ENCODE results near the gene WDR64. TPM values are rescaled to one million over a fixed set of nuclear protein-coding genes. Genes with fewer than 3 reads are reported as not detected.

Gene WDR64
- total and polyA plus RNA-seq, 2 of the 13 experiments (the other 11 are each of a cell fraction or from before 2014, with no cell fraction given), result not detected

- Histone ChIP-seq H3K4me3 (replicated peaks in 1 of 3; ENCODE audit: insufficient read depth in 1 of 3, low read depth in 2 of 3, low read length in 3 of 3) (no peak overlapping the region), H3K4me2 (ENCODE audit: low read depth, low read length) (no peak overlapping the region), H3K9me3 (ENCODE audit: low read length) (no peaks in the 10 kb centered on the region), H4K20me1 (ENCODE audit: insufficient read depth, low read length) (no peaks in the 10 kb centered on the region), H3K4me1 (ENCODE audit: insufficient read depth, low read length) (no peaks in the 10 kb centered on the region), H3K27me3 (ENCODE audit: control insufficient read depth in 1 of 2, insufficient read depth in 2 of 2, low read length in 2 of 2) (no peaks in the 10 kb centered on the region), H2AFZ (ENCODE audit: low read length) (no peak overlapping the region), H3K9ac (ENCODE audit: insufficient read depth, low read depth, low read length) (no peak overlapping the region), H3K79me2 (ENCODE audit: insufficient read depth, low read length) (no peaks in the 10 kb centered on the region), H3K36me3 (replicated peaks in 1 of 2; ENCODE audit: control insufficient read depth in 1 of 2, insufficient read depth in 2 of 2, low read length in 2 of 2) (no peaks in the 10 kb centered on the region), H3K27ac (ENCODE audit: extremely low read length, insufficient read depth, low read length) (no peak overlapping the region)
- in situ Hi-C loops (cut with HindIII; ENCODE audit: extremely low pct_ligation_motif_present, low pct_unique_long_range_greater_than_20kb), result loop anchor here (10.0 kb wide), 1 partner anchor 65 kb away; no protein-coding TSS in a partner anchor
- FAIRE-seq (no peak), ATAC-seq (no peak), DNase-seq (ENCODE audit: low spot score) (no peak)
- no TSS peak for BruUV-seq (replicated peaks)
- TF ChIP-seq THAP11 (CRISPR knock-in tag; IDR thresholded peaks at IDR 0.05) (no peak), REST (IDR thresholded peaks at IDR 0.05; ENCODE audit: borderline replicate concordance in 1 of 2, low read depth in 1 of 2, low read length in 2 of 2) (peak in 1 of 2 experiments; percentile 71; a peak in 2 of 4 replicates)
- ChIA-PET POLR2A (no interaction called here), CTCF (ENCODE audit: low intra/inter-chr PET ratio, low total read pairs) (no interaction called here)
- intact Hi-C loops (cut with micrococcal nuclease; ENCODE audit: unreplicated experiment), result no loop called here
Measured at GRCh38 chr1:241730031-241730430, 78.0 kb downstream of the WDR64 start.

GRCh38 chr1:241733899-241734298, 81.8 kb downstream of the WDR64 start:
- Histone ChIP-seq H3K9ac (ENCODE audit: insufficient read depth, low read depth, low read length) (no peak overlapping the region), H4K20me1 (ENCODE audit: insufficient read depth, low read length) (no peaks in the 10 kb centered on the region), H3K27me3 (ENCODE audit: control insufficient read depth in 1 of 2, insufficient read depth in 2 of 2, low read length in 2 of 2) (no peaks in the 10 kb centered on the region), H3K9me3 (ENCODE audit: low read length) (no peaks in the 10 kb centered on the region), H3K4me3 (replicated peaks in 1 of 3; ENCODE audit: insufficient read depth in 1 of 3, low read depth in 2 of 3, low read length in 3 of 3) (no peak overlapping the region), H3K27ac (ENCODE audit: extremely low read length, insufficient read depth, low read length) (no peak overlapping the region), H3K4me2 (ENCODE audit: low read depth, low read length) (no peak overlapping the region), H3K79me2 (ENCODE audit: insufficient read depth, low read length) (no peaks in the 10 kb centered on the region), H3K36me3 (replicated peaks in 1 of 2; ENCODE audit: control insufficient read depth in 1 of 2, insufficient read depth in 2 of 2, low read length in 2 of 2) (no peaks in the 10 kb centered on the region), H3K4me1 (ENCODE audit: insufficient read depth, low read length) (no peaks in the 10 kb centered on the region), H2AFZ (ENCODE audit: low read length) (no peak overlapping the region)
- intact Hi-C loops (cut with micrococcal nuclease; ENCODE audit: unreplicated experiment) (no loop called here), in situ Hi-C loops (cut with HindIII; ENCODE audit: extremely low pct_ligation_motif_present, low pct_unique_long_range_greater_than_20kb) (loop anchor here (10.0 kb wide), 1 partner anchor 61 kb away; no protein-coding TSS in a partner anchor)
- TF ChIP-seq KAT7 (CRISPR knock-in tag; IDR thresholded peaks at IDR 0.05; ENCODE audit: borderline replicate concordance) (no peak), SMAD9 (CRISPR knock-in tag; IDR thresholded peaks at IDR 0.05) (no peak), GATAD2A (CRISPR knock-in tag; IDR thresholded peaks at IDR 0.05) (no peak), NFYC (CRISPR knock-in tag; IDR thresholded peaks at IDR 0.05) (no peak)
- ChIA-PET POLR2A (no interaction called here), CTCF (ENCODE audit: low intra/inter-chr PET ratio, low total read pairs) (no interaction called here)
- WGBS (ENCODE audit: low lambda C conversion rate), result 50% methylated on average over 2 of the region's 2 CpGs
- no TSS peak for BruUV-seq (replicated peaks)
- DNase-seq (ENCODE audit: low spot score) (no peak), FAIRE-seq (no peak), ATAC-seq (no peak)
